Activated CD8-positive, alpha-beta memory T cell treated with anti-CD3 and anti-CD28 coated beads for 24 hours (primary cell): Measurements from ENCODE around the gene CCDC68.
"Not testable (repeated sequence)": the region's sequence is repeated elsewhere in the genome, so short reads cannot be mapped to it uniquely, and the experiment has no call there.

Experiments used
- DNase-seq: peaks from one replicate; pipeline ENCODE4 v3.0.0-alpha.2; 2020

The CCDC68 gene

GRCh38 chr18:54958704-54959625 lies at the start of gene CCDC68:
CCDC68 (minus strand) TSS chr18:54959461; CDS start chr18:54942791, 16,670 bp downstream.
- no peak for DNase-seq

GRCh38 chr18:55007602-55008001 lies 48.3 kb upstream of the CCDC68 start:
- DNase-seq: no peak

- DNase-seq: no peak
Observed at GRCh38 chr18:55003695-55004094, 44.4 kb upstream of the CCDC68 start.

DNA sequence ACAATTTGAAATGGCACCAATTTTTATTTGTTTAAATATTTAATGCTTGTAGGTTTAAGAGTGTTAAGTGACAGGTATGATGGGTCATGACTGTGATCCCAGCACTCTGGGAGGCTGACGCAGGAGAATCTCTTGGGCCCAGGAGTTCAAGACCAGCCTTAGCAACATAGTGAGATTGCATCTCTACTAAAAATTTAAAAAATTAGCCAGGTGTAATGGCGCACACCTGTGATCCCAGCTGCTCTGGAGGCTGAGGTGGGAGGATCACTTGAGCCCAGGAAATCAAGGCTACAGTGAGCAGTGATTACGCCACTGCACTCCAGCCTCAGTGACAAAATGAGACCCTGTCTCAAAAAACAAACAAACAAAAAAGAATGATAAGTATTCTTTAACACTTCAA lies 43.0 kb upstream of the CCDC68 start:
- no peak for DNase-seq

GRCh38 chr18:55001394-55002024 lies 42.2 kb upstream of the CCDC68 start:
- DNase-seq: no peak

- DNase-seq: no peak
Observed at GRCh38 chr18:55000529-55000928, 41.3 kb upstream of the CCDC68 start.

- no peak for DNase-seq
Observed at GRCh38 chr18:54999016-54999415, 39.8 kb upstream of the CCDC68 start.

GRCh38 chr18:54995421-54996143 lies 36.3 kb upstream of the CCDC68 start:
- DNase-seq: no peak

- DNase-seq: no peak
Observed at GRCh38 chr18:54991981-54992380, 32.7 kb upstream of the CCDC68 start.

DNA sequence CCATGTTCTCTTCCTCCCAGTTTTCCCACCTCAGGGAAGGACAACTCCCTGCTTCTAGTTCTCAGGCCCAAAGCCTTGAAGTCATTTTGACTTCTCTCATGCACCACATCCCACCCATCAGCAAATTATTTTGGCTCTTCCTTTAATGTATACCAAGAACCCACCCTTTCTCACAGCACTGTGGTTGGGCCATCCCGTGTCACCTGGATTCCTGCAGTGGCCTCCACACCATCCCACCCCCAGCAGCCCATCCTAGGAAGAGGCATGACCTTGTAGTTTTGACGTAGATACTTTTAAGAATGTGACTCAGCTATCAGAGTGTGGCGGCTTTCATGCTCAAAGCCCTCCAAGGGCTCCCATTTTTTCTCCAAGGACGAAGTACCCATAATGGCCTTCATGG lies 25.6 kb upstream of the CCDC68 start:
- no peak for DNase-seq

DNA sequence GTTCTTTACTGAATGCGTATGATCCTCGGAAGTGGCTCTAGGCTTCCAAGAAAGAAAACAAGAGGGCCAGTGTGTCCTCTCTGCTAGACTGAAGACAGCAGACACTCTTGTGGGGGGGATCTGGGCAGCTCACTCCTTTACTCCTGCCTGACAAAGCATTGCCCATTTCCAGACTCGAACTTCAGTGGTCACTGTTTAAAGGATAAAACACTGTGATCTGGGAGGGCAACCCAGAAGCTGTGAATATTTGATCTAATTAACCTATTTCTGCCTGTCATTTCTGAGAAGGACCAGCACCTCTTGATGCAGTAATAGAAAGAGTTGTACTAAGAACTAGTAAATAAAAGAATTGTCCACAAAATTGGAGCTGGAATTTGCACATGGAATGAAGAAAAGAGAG lies 24.5 kb upstream of the CCDC68 start:
- DNase-seq: no peak

- no peak for DNase-seq
Observed at GRCh38 chr18:54983041-54983686, 23.9 kb upstream of the CCDC68 start.

GRCh38 chr18:54981076-54981475 lies 21.8 kb upstream of the CCDC68 start:
- DNase-seq: no peak

- no peak for DNase-seq
Observed at GRCh38 chr18:54975598-54975997, 16.3 kb upstream of the CCDC68 start.

- DNase-seq: no peak
Observed at GRCh38 chr18:54973046-54973445, 13.8 kb upstream of the CCDC68 start.

DNA sequence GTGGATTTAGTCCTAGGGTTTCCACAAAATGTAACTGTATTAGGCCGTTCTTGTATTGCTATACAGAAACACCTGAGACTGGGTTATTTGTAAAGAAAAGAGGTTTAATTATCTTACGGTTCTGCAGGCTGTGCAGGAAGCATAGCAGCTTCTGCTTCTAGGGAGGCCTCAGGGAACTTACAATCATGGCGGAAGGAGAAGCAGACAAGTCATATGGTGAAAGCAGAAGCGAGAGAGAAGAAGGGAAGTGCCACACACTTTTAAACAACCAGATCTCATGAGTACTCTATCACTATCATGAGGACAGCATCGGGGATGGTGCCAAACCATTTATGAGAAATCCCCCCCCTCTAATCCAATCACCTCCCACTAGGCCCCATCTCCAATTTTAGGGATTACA lies 9.5 kb upstream of the CCDC68 start:
- DNase-seq: no peak

DNA sequence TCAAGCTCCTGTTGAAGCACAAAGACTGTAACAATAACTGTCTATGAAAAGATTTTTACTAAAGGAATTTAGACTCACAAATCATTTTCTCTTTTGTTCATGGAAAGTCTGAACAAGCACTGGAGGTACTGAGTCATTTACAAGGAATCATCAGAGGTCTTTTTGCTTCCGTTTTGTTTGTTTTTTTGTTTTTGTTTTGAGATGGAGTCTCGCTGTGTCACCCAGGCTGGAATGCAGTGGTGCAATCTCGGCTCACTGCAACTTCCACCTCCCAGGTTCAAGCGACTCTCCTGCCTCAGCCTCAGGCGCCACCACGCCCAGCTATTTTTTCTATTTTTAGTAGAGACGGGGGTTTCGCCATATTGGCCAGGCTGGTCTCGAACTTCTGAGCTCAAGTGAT lies 9.0 kb upstream of the CCDC68 start:
- not testable (repeated sequence) for DNase-seq

GRCh38 chr18:54967786-54968185 lies 8.5 kb upstream of the CCDC68 start:
- DNase-seq: no peak

- no peak for DNase-seq
Observed at GRCh38 chr18:54964741-54965140, 5.5 kb upstream of the CCDC68 start.

GRCh38 chr18:54962919-54963645 lies 3.8 kb upstream of the CCDC68 start:
- no peak for DNase-seq

GRCh38 chr18:54961868-54962267 lies 2.6 kb upstream of the CCDC68 start:
- no peak for DNase-seq

- DNase-seq: no peak
Observed at GRCh38 chr18:54961016-54961423, 1.8 kb upstream of the CCDC68 start.
